Testis (tissue), 3 donors: ENCODE results near the gene CEP131. TPM values are rescaled to one million over a fixed set of nuclear protein-coding genes. Genes with fewer than 3 reads are reported as not detected.

Experiments
- DNase-seq: peaks from one replicate; pipeline ENCODE4 v3.0.0-alpha.2; 2019
- H3K27ac ChIP-seq, 2 donors: fragments of 200-600 bp; sonication (generic); one replicate each; pipeline ENCODE4 v1.5.1; 2019
- H3K27me3 ChIP-seq: fragments of 200-600 bp; sonication (generic); one replicate; pipeline ENCODE4 v1.5.1; 2019
- H3K36me3 ChIP-seq: fragments of 200-600 bp; sonication (generic); one replicate; pipeline ENCODE4 v1.5.1; 2017; ENCODE audit warnings: low read depth; ENCODE audit errors: missing control alignments
- H3K4me1 ChIP-seq: fragments of 200-600 bp; sonication (generic); one replicate; pipeline ENCODE4 v1.5.1; 2019
- H3K4me3 ChIP-seq, 2 donors: fragments of 200-600 bp; sonication (generic); one replicate each; pipeline ENCODE4 v1.5.1; 2017 to 2019
- H3K9me3 ChIP-seq: fragments of 200-600 bp; sonication (generic); one replicate; pipeline ENCODE4 v1.5.1; 2017
- CTCF ChIP-seq, 3 experiments: fragments of 450-650 bp in 2 of 3; fragments of 200-600 bp in 1 of 3; sonication (generic) in 1 of 3; IDR thresholded peaks; one replicate each; pipeline ENCODE4 v1.5.1; 2016 to 2019; ENCODE audit warnings: antibody characterized with exemption in 3 of 3, mild to moderate bottlenecking in 2 of 3, moderate library complexity in 1 of 3
- POLR2A ChIP-seq: fragments of 450-650 bp; IDR thresholded peaks from one replicate; pipeline ENCODE4 v1.6.1; 2017; ENCODE audit warnings: antibody characterized with exemption, mild to moderate bottlenecking, moderate library complexity
- WGBS, 2 donors: methylation state at CpG; one replicate each; pipeline ENCODE4 v1.1.5; 2018; 5-methylcytosine and 5-hydroxymethylcytosine counted together
- intact Hi-C: fragments of 100-400 bp; cut with DNase I; formaldehyde crosslinking; loops from one replicate; pipeline ENCODE4 v1.15.1; 2023; ENCODE audit warnings: low total_unique reads
- polyA plus RNA-seq: library from polyadenylated mRNA; stranded (reverse); fragments of 350-450 nt; fragmentation: Illumina TruSeq; extraction: RNeasy Lipid Tissue Mini Kit (QIAGEN cat#74804); gene quantifications from one replicate; pipeline ENCODE4 v1.2.3, GENCODE V29; 2014; ENCODE audit warnings: low read depth, low replicate concordance; ENCODE audit not compliant: insufficient read depth
- total RNA-seq, 2 donors: library from RNA; depleted of rRNA; stranded (reverse); fragments of >200 nt; gene quantifications; one replicate each; pipeline ENCODE4 v1.2.3, GENCODE V29; 2016

The CEP131 gene
- total and polyA plus RNA-seq, 3 donors from 2014 or later = 28.9 to 48.7 (median 42.9) TPM

- 84 to 92% methylated on average over 8 of the region's 8 CpGs for WGBS, 2 donors
Observed at GRCh38 chr17:81140018-81140417, 82.7 kb downstream of the CEP131 start.

More at GRCh38 chr17:81140018-81140417, 82.7 kb downstream of the CEP131 start:
- no peak for TF ChIP-seq POLR2A
- no peak for TF ChIP-seq CTCF (IDR thresholded peaks at IDR 0.05)
- Histone ChIP-seq H3K27me3 (no peaks in the 10 kb centered on the region), H3K4me3 (no peak overlapping the region), H3K9me3 (no peaks in the 10 kb centered on the region), H3K27ac (no peak overlapping the region), H3K36me3 (no peaks in the 10 kb centered on the region), H3K4me1 (peaks cover 11% of the 10 kb centered on the region)
- intact Hi-C loops = no loop called here
- DNase-seq = no peak

Other genes starting within 250 kb of the CEP131 start
- gene CHMP6, start 231.1 kb downstream of the CEP131 start, total RNA-seq = 10 to 100 TPM; 28.2 to 29.8 TPM
- gene CHMP6, start 231.1 kb downstream of the CEP131 start, polyA plus RNA-seq = 18.5 TPM
- gene BAIAP2, start 187.8 kb downstream of the CEP131 start, total RNA-seq = 10 to 100 TPM; 67.3 to 67.5 TPM
- gene BAIAP2, start 187.8 kb downstream of the CEP131 start, polyA plus RNA-seq = 36.7 TPM
- not detected for gene PVALEF, start 57.5 kb downstream of the CEP131 start, total RNA-seq
- gene PVALEF, start 57.5 kb downstream of the CEP131 start, polyA plus RNA-seq = not detected
- gene AATK, start 56.7 kb downstream of the CEP131 start, total RNA-seq = 1 to 10 TPM; 3.8 to 5.6 TPM
- 3.5 TPM for gene AATK, start 56.7 kb downstream of the CEP131 start, polyA plus RNA-seq
- 10 to 100 TPM; 55.4 to 83.0 TPM for gene TEPSIN, start 16.1 kb upstream of the CEP131 start, total RNA-seq
- gene TEPSIN, start 16.1 kb upstream of the CEP131 start, polyA plus RNA-seq = 32.0 TPM
- 10 to 100 TPM; 61.1 to 63.4 TPM for gene NDUFAF8, start 16.4 kb upstream of the CEP131 start, total RNA-seq
- gene NDUFAF8, start 16.4 kb upstream of the CEP131 start, polyA plus RNA-seq = 62.5 TPM
- 100 to 1,000 TPM; 131 to 150 TPM for gene SLC38A10, start 72.3 kb upstream of the CEP131 start, total RNA-seq
- gene SLC38A10, start 72.3 kb upstream of the CEP131 start, polyA plus RNA-seq = 77.1 TPM
- gene BAHCC1, start 172.5 kb upstream of the CEP131 start, total RNA-seq = 10 to 100 TPM; 29.2 to 30.2 TPM
- gene BAHCC1, start 172.5 kb upstream of the CEP131 start, polyA plus RNA-seq = 11.3 TPM